HepG2 (cell line): ENCODE measurements around the gene ERMARD. TPM values are rescaled to one million over a fixed set of nuclear protein-coding genes. Genes with fewer than 3 reads are reported as not detected.

Experiments used
- ATF6 ChIP-seq: sonication (generic); formaldehyde crosslinking; conservative IDR thresholded peaks from 2 replicates; pipeline ENCODE4 v1.4.0; 2020; ENCODE audit warnings: missing genetic modification reagents
- PRDM10 ChIP-seq: sonication (generic); formaldehyde crosslinking; IDR thresholded peaks from 2 replicates; pipeline ENCODE4 v1.4.0; 2020; ENCODE audit warnings: low read depth, missing genetic modification reagents
- ZFY ChIP-seq: sonication (generic); formaldehyde crosslinking; IDR thresholded peaks from 2 replicates; pipeline ENCODE4 v1.4.0; 2020; ENCODE audit warnings: missing genetic modification reagents
- ZKSCAN1 ChIP-seq: fragments of 150-350 bp; IDR thresholded peaks from 2 replicates; pipeline ENCODE4 v1.6.1; 2014; ENCODE audit warnings: low read length
- ZNF280D ChIP-seq: sonication (generic); formaldehyde crosslinking; IDR thresholded peaks from 2 replicates; pipeline ENCODE4 v1.5.1; 2020; ENCODE audit warnings: mild to moderate bottlenecking, missing genetic modification reagents
- ZNF570 ChIP-seq: sonication (generic); formaldehyde crosslinking; IDR thresholded peaks from 2 replicates; pipeline ENCODE4 v1.4.0; 2020; ENCODE audit warnings: mild to moderate bottlenecking, missing genetic modification reagents, borderline replicate concordance
- ZNF619 ChIP-seq: sonication (generic); formaldehyde crosslinking; IDR thresholded peaks from 2 replicates; pipeline ENCODE4 v1.4.0; 2020; ENCODE audit warnings: mild to moderate bottlenecking, missing genetic modification reagents
- ZNF687 ChIP-seq: sonication (generic); formaldehyde crosslinking; IDR thresholded peaks from 2 replicates; pipeline ENCODE4 v1.5.1; 2020; ENCODE audit warnings: mild to moderate bottlenecking, missing genetic modification reagents, moderate library complexity
- ZNF691 ChIP-seq: sonication (generic); formaldehyde crosslinking; IDR thresholded peaks from 2 replicates; pipeline ENCODE4 v1.4.0; 2020; ENCODE audit warnings: missing genetic modification reagents, low read depth, mild to moderate bottlenecking, borderline replicate concordance
- ZNF776 ChIP-seq: sonication (generic); formaldehyde crosslinking; IDR thresholded peaks from 2 replicates; pipeline ENCODE4 v1.4.0; 2020; ENCODE audit warnings: mild to moderate bottlenecking, missing genetic modification reagents
- polyA plus RNA-seq, 8 experiments: library from polyadenylated mRNA; depleted of rRNA in 3 of 8; stranded (reverse) in 7 of 8; unstranded in 1 of 8; fragments of >200 nt; fragmentation: Illumina TruSeq in 4 of 8; extraction: Trizol in 4 of 8; gene quantifications; 2 replicates each; pipeline versions ENCODE4 v1.2.1 to v1.2.3, GENCODE V29; 2011 to 2016; ENCODE audit warnings: low read depth in 4 of 8, missing spikeins in 1 of 8, mixed read lengths in 1 of 8; ENCODE audit not compliant: insufficient read depth in 1 of 8
- total RNA-seq, 5 experiments: library from RNA; depleted of rRNA; stranded (reverse); fragments of >200 nt; fragmentation: Illumina TruSeq; extraction: Trizol; gene quantifications; 2 replicates each; pipeline ENCODE4 v1.2.3, GENCODE V29; 2016; ENCODE audit warnings: low read depth in 1 of 5

ERMARD gene
- total and polyA plus RNA-seq, 2 of the 13 experiments (the other 11 are each of a cell fraction or from before 2014, with no cell fraction given) = 8.8 to 10.7 TPM

- peak; percentile 95 for TF ChIP-seq ZFY (CRISPR knock-in tag)
- peak; percentile 67 for TF ChIP-seq ZNF280D (CRISPR knock-in tag)
- no peak for TF ChIP-seq ZKSCAN1
- TF ChIP-seq ZNF691 = peak; percentile 90
- TF ChIP-seq ZNF570 (CRISPR knock-in tag) = no peak; the same call in 1 of the 2 replicates
- TF ChIP-seq ZNF687 = peak; percentile 93
- peak; percentile 87; the same call in 1 of the 2 replicates for TF ChIP-seq ZNF776 (CRISPR knock-in tag)
- TF ChIP-seq PRDM10 (CRISPR knock-in tag) = peak; percentile 76; the same call in 1 of the 2 replicates
- 0 out of 2 replicates have a peak, but pooled peaks have one; percentile 55 for TF ChIP-seq ZNF619 (CRISPR knock-in tag)
- no peak; the same call in 1 of the 2 replicates for TF ChIP-seq ATF6 (CRISPR knock-in tag)
These were observed 49.2 kb upstream of the ERMARD start, which contains the start of the genes C6orf120 and WDR27 (continued) for GRCh38 chr6:169701954-169702839.
